Neural progenitor cell (in vitro differentiated cells): Measurements from ENCODE around the gene MOV10L1.

Source experiments
- EZH2 ChIP-seq: fragments of 200-600 bp; sonication (generic); IDR thresholded peaks from 2 replicates; pipeline ENCODE4 v1.6.1; 2017; ENCODE audit warnings: antibody characterized with exemption, mild to moderate bottlenecking, moderate library complexity
- TF ChIP-seq, protein P1 (sequence below): fragments of 200-600 bp; sonication (generic); IDR thresholded peaks from 2 replicates; pipeline ENCODE4 v1.5.1; 2017; ENCODE audit warnings: antibody characterized with exemption, mild to moderate bottlenecking

- TF ChIP-seq, protein P1, sequence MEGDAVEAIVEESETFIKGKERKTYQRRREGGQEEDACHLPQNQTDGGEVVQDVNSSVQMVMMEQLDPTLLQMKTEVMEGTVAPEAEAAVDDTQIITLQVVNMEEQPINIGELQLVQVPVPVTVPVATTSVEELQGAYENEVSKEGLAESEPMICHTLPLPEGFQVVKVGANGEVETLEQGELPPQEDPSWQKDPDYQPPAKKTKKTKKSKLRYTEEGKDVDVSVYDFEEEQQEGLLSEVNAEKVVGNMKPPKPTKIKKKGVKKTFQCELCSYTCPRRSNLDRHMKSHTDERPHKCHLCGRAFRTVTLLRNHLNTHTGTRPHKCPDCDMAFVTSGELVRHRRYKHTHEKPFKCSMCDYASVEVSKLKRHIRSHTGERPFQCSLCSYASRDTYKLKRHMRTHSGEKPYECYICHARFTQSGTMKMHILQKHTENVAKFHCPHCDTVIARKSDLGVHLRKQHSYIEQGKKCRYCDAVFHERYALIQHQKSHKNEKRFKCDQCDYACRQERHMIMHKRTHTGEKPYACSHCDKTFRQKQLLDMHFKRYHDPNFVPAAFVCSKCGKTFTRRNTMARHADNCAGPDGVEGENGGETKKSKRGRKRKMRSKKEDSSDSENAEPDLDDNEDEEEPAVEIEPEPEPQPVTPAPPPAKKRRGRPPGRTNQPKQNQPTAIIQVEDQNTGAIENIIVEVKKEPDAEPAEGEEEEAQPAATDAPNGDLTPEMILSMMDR = no peak
- TF ChIP-seq EZH2 = no peak
Measured at GRCh38 chr22:50049299-50050195, 40.3 kb upstream of the MOV10L1 start.
